ENCODE measurements around the gene UBE2I.

Gene UBE2I

GRCh38 chr16:1335211-1335971 is 26.0 kb downstream of the UBE2I start:
- TF ChIP-seq ZFX (IDR thresholded peaks at IDR 0.05; ENCODE audit: borderline replicate concordance) (no peak), CTCF (IDR thresholded peaks at IDR 0.05) (no peak)
- no peak overlapping the region for H3K27ac ChIP-seq

GRCh38 chr16:1335996-1336395 is 26.6 kb downstream of the UBE2I start:
- H3K27ac ChIP-seq = no peak overlapping the region
- no peak for TF ChIP-seq ZFX (IDR thresholded peaks at IDR 0.05; ENCODE audit: borderline replicate concordance)
- TF ChIP-seq CTCF (IDR thresholded peaks at IDR 0.05) = no peak

- TF ChIP-seq CTCF (IDR thresholded peaks at IDR 0.05) = no peak
- no peak for TF ChIP-seq ZFX (IDR thresholded peaks at IDR 0.05; ENCODE audit: borderline replicate concordance)
- H3K27ac ChIP-seq = no peak overlapping the region
Measured at GRCh38 chr16:1336619-1337018, 27.2 kb downstream of the UBE2I start.

GRCh38 chr16:1337486-1337885 is 28.1 kb downstream of the UBE2I start:
- TF ChIP-seq ZFX (IDR thresholded peaks at IDR 0.05; ENCODE audit: borderline replicate concordance) = no peak
- TF ChIP-seq CTCF (IDR thresholded peaks at IDR 0.05) = no peak
- no peak overlapping the region for H3K27ac ChIP-seq

- no peak for TF ChIP-seq ZFX (IDR thresholded peaks at IDR 0.05; ENCODE audit: borderline replicate concordance)
- TF ChIP-seq CTCF (IDR thresholded peaks at IDR 0.05) = peak; percentile 83
- H3K27ac ChIP-seq = no peak overlapping the region
Measured at GRCh38 chr16:1338119-1338730, 28.8 kb downstream of the UBE2I start.

GRCh38 chr16:1338855-1339675 is 29.6 kb downstream of the UBE2I start:
- TF ChIP-seq ZFX (IDR thresholded peaks at IDR 0.05; ENCODE audit: borderline replicate concordance) (no peak), CTCF (IDR thresholded peaks at IDR 0.05) (no peak)
- H3K27ac ChIP-seq = no peak overlapping the region
